Neural cell (in vitro differentiated cells): ENCODE results near the gene SERINC5. TPM values are rescaled to one million over a fixed set of nuclear protein-coding genes. Genes with fewer than 3 reads are reported as not detected.

Experiments
- H2AFZ ChIP-seq: fragments of 200-600, 300-800 bp; sonication (generic), shearing (Covaris generic); 2 replicates; pipeline ENCODE4 v1.6.0; 2014; ENCODE audit warnings: low read depth, mild to moderate bottlenecking, antibody characterized with exemption, low read length, moderate library complexity
- H3F3A ChIP-seq: fragments of 200-600 bp; shearing (Covaris generic); 2 replicates; pipeline ENCODE4 v1.6.1; 2016; ENCODE audit warnings: mild to moderate bottlenecking, moderate library complexity, mixed read lengths, antibody characterized with exemption, low read length; ENCODE audit not compliant: insufficient read depth, poor library complexity, severe bottlenecking
- H3K27ac ChIP-seq: fragments of 200-600, 300-800 bp; sonication (generic), shearing (Covaris generic); 2 replicates; pipeline ENCODE4 v1.5.1; 2014; ENCODE audit warnings: mild to moderate bottlenecking, low read length, moderate library complexity
- H3K27me3 ChIP-seq: fragments of 300-800, 200-600 bp; sonication (generic), shearing (Covaris generic); 2 replicates; pipeline ENCODE4 v1.6.0; 2014; ENCODE audit warnings: mild to moderate bottlenecking, low read depth, low read length, moderate library complexity; ENCODE audit not compliant: insufficient read depth
- H3K36me3 ChIP-seq: fragments of 300-800, 200-600 bp; sonication (generic), shearing (Covaris generic); 2 replicates; pipeline ENCODE4 v1.5.1; 2014; ENCODE audit warnings: mild to moderate bottlenecking, antibody characterized with exemption, low read length, moderate library complexity; ENCODE audit not compliant: insufficient read depth
- H3K4me2 ChIP-seq: fragments of 300-800, 200-600 bp; sonication (generic), shearing (Covaris generic); 2 replicates; pipeline ENCODE4 v1.6.0; 2014; ENCODE audit warnings: mild to moderate bottlenecking, low read length
- H3K4me3 ChIP-seq: fragments of 300-800, 200-600 bp; sonication (generic), shearing (Covaris generic); 2 replicates; pipeline ENCODE4 v1.5.1; 2014; ENCODE audit warnings: mild to moderate bottlenecking, low read length, moderate library complexity
- H3K79me2 ChIP-seq: fragments of 200-600 bp; shearing (Covaris generic); replicated peaks from 2 replicates; pipeline ENCODE4 v1.6.0; 2014; ENCODE audit warnings: mild to moderate bottlenecking, low read length, moderate library complexity; ENCODE audit not compliant: insufficient read depth
- H3K9ac ChIP-seq: fragments of 300-800, 200-600 bp; sonication (generic), shearing (Covaris generic); 2 replicates; pipeline ENCODE4 v1.6.1; 2016; ENCODE audit warnings: mild to moderate bottlenecking, low read length, mixed read lengths
- H3K9me2 ChIP-seq: fragments of 200-600 bp; shearing (Covaris generic); 2 replicates; pipeline ENCODE4 v1.6.1; 2016; ENCODE audit warnings: mild to moderate bottlenecking, low read length, mixed read lengths; ENCODE audit not compliant: insufficient read depth
- H3K9me3 ChIP-seq: fragments of 200-600, 300-800 bp; sonication (generic), shearing (Covaris generic); 2 replicates; pipeline ENCODE4 v1.6.1; 2016; ENCODE audit warnings: mild to moderate bottlenecking, mixed run types, low read length, moderate library complexity, mixed read lengths
- H4K20me1 ChIP-seq: fragments of 200-600 bp; shearing (Covaris generic); 2 replicates; pipeline ENCODE4 v1.6.1; 2016; ENCODE audit warnings: mild to moderate bottlenecking, mixed run types; ENCODE audit not compliant: insufficient read depth
- CTCF ChIP-seq: fragments of 450-650 bp; IDR thresholded peaks from 2 replicates; pipeline ENCODE4 v1.5.1; 2014; ENCODE audit warnings: antibody characterized with exemption, mild to moderate bottlenecking, moderate library complexity; ENCODE audit not compliant: poor library complexity, severe bottlenecking
- EP300 ChIP-seq: fragments of 450-650 bp; conservative IDR thresholded peaks from 2 replicates; pipeline ENCODE4 v1.6.1; 2014; ENCODE audit warnings: antibody characterized with exemption, mild to moderate bottlenecking, moderate library complexity; ENCODE audit not compliant: poor library complexity, severe bottlenecking
- EZH2 ChIP-seq: fragments of 200-600, 300-800 bp; shearing (Covaris generic), sonication (generic); IDR thresholded peaks from 2 replicates; pipeline ENCODE4 v1.6.1; 2014; ENCODE audit warnings: antibody characterized with exemption, low read length, borderline replicate concordance, mild to moderate bottlenecking; ENCODE audit not compliant: insufficient read depth, poor library complexity, severe bottlenecking
- MXI1 ChIP-seq: fragments of 450-650 bp; conservative IDR thresholded peaks from 2 replicates; pipeline ENCODE4 v1.6.1; 2014; ENCODE audit warnings: antibody characterized with exemption, mild to moderate bottlenecking; ENCODE audit not compliant: poor library complexity, severe bottlenecking
- RAD21 ChIP-seq: fragments of 450-650 bp; conservative IDR thresholded peaks from 2 replicates; pipeline ENCODE4 v1.6.1; 2014; ENCODE audit warnings: antibody characterized with exemption, mild to moderate bottlenecking, moderate library complexity
- TAF1 ChIP-seq: IDR thresholded peaks from 2 replicates; pipeline ENCODE4 v1.6.1; 2012; ENCODE audit warnings: low read depth
- polyA plus RNA-seq: library from polyadenylated mRNA; depleted of rRNA; stranded (reverse); fragments of >200 nt; gene quantifications from 2 replicates; pipeline ENCODE4 v1.2.3, GENCODE V29; 2014
- TF ChIP-seq, protein P1 (sequence below): IDR thresholded peaks from 2 replicates; pipeline ENCODE4 v1.6.1; 2012; ENCODE audit warnings: borderline replicate concordance

Gene SERINC5
- polyA plus RNA-seq, 1 donor from 2014 or later: 5.8 TPM

GRCh38 chr5:80242849-80243248 is 13.0 kb downstream of the SERINC5 start:
- no peak overlapping the region for H3K4me2 ChIP-seq
- H3K79me2 ChIP-seq: no peaks in the 10 kb centered on the region
- no peaks in the 10 kb centered on the region for H4K20me1 ChIP-seq
- no peak for TF ChIP-seq EZH2
- no peak for TF ChIP-seq CTCF
- no peak for TF ChIP-seq EP300
- no peak for TF ChIP-seq RAD21
- TF ChIP-seq, protein P1, sequence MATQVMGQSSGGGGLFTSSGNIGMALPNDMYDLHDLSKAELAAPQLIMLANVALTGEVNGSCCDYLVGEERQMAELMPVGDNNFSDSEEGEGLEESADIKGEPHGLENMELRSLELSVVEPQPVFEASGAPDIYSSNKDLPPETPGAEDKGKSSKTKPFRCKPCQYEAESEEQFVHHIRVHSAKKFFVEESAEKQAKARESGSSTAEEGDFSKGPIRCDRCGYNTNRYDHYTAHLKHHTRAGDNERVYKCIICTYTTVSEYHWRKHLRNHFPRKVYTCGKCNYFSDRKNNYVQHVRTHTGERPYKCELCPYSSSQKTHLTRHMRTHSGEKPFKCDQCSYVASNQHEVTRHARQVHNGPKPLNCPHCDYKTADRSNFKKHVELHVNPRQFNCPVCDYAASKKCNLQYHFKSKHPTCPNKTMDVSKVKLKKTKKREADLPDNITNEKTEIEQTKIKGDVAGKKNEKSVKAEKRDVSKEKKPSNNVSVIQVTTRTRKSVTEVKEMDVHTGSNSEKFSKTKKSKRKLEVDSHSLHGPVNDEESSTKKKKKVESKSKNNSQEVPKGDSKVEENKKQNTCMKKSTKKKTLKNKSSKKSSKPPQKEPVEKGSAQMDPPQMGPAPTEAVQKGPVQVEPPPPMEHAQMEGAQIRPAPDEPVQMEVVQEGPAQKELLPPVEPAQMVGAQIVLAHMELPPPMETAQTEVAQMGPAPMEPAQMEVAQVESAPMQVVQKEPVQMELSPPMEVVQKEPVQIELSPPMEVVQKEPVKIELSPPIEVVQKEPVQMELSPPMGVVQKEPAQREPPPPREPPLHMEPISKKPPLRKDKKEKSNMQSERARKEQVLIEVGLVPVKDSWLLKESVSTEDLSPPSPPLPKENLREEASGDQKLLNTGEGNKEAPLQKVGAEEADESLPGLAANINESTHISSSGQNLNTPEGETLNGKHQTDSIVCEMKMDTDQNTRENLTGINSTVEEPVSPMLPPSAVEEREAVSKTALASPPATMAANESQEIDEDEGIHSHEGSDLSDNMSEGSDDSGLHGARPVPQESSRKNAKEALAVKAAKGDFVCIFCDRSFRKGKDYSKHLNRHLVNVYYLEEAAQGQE: no peak
- no peaks in the 10 kb centered on the region for H3K9me3 ChIP-seq
- H3F3A ChIP-seq: no peaks in the 10 kb centered on the region
- no peaks in the 10 kb centered on the region for H3K27me3 ChIP-seq
- no peaks in the 10 kb centered on the region for H3K36me3 ChIP-seq
- H3K9ac ChIP-seq: no peak overlapping the region
- H2AFZ ChIP-seq: no peak overlapping the region
- H3K4me3 ChIP-seq: no peak overlapping the region
- no peak overlapping the region for H3K27ac ChIP-seq
- H3K9me2 ChIP-seq: no peaks in the 10 kb centered on the region

DNA sequence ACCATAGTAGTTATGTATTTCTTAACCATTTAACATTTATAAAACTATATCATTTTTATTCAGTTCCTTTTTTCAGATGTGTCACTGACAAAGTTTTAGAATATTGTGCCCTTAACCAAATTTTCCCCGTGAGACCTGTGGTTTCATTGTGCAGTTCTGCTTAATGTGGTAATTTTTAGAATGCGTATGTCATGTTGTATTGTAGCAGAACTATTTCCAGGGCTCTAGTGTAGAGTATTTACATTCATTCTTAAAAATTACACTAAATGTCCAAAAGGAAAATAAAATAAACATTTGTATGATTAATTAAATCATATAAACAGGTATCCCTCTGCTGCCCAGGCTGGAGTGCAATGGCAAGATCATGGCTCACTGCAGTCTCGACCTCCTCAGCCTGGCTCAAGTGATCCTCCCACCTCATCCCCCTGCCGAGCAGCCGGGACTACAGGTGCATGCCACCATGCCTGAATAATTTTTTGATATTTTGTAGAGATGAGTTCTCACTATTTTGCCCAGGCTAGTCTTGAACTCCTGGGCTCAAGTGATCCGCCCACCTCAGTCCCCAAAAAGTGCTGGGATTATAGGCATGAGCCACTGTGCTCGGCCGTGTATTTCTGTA is 15.4 kb downstream of the SERINC5 start:
- Histone ChIP-seq H3K79me2 (no peaks in the 10 kb centered on the region), H3K9me3 (no peaks in the 10 kb centered on the region), H3K4me3 (no peak overlapping the region), H3F3A (no peaks in the 10 kb centered on the region), H3K9me2 (no peaks in the 10 kb centered on the region), H3K36me3 (no peaks in the 10 kb centered on the region), H2AFZ (no peak overlapping the region), H3K27ac (no peak overlapping the region), H3K27me3 (no peaks in the 10 kb centered on the region), H3K4me2 (no peak overlapping the region), H4K20me1 (no peaks in the 10 kb centered on the region), H3K9ac (no peak overlapping the region)
- no peak for TF ChIP-seq EP300
- no peak for TF ChIP-seq EZH2
- no peak for TF ChIP-seq TAF1
- TF ChIP-seq MXI1: no peak
